HL-60 (cell line): ENCODE data around the gene GHRL.

Experiments
- DNase-seq, 2 experiments: peaks; one replicate each; pipeline ENCODE4 v3.0.0-alpha.2; 2010 to 2020; ENCODE audit warnings: low read depth in 1 of 2, low spot score in 1 of 2
- H3K27ac ChIP-seq: fragments of 250-450 bp; sonication (Bioruptor Pico); replicated peaks from 2 replicates; pipeline ENCODE4 v1.5.1; 2020; ENCODE audit warnings: mild to moderate bottlenecking, moderate library complexity
- H3K27me3 ChIP-seq: fragments of 250-450 bp; sonication (Bioruptor Pico); 2 replicates; pipeline ENCODE4 v1.5.1; 2021; ENCODE audit warnings: mild to moderate bottlenecking, moderate library complexity; ENCODE audit not compliant: insufficient read depth, poor library complexity, severe bottlenecking
- H3K4me3 ChIP-seq: replicated peaks from 2 replicates; pipeline ENCODE4 v1.5.1; 2011; ENCODE audit warnings: mild to moderate bottlenecking, control low read depth, low read length; ENCODE audit not compliant: insufficient read depth
- GABPA ChIP-seq: IDR thresholded peaks from 2 replicates; pipeline ENCODE4 v1.6.1; 2012; ENCODE audit warnings: low read depth
- POLR2AphosphoS5 ChIP-seq: IDR thresholded peaks from 2 replicates; pipeline ENCODE4 v1.6.1; 2012; ENCODE audit warnings: low read depth
- SPI1 ChIP-seq: IDR thresholded peaks from 2 replicates; pipeline ENCODE4 v1.6.1; 2012; ENCODE audit warnings: low read depth, mild to moderate bottlenecking, borderline replicate concordance
- TF ChIP-seq, protein P1 (sequence below): IDR thresholded peaks from 2 replicates; pipeline ENCODE4 v1.6.1; 2012; ENCODE audit warnings: low read depth; ENCODE audit not compliant: insufficient replicate concordance
- TF ChIP-seq, protein P2 (sequence below): IDR thresholded peaks from one replicate; pipeline ENCODE4 v1.5.1; 2011; ENCODE audit warnings: low read length, control low read depth, inconsistent platforms; ENCODE audit not compliant: insufficient read depth

The GHRL gene

DNA sequence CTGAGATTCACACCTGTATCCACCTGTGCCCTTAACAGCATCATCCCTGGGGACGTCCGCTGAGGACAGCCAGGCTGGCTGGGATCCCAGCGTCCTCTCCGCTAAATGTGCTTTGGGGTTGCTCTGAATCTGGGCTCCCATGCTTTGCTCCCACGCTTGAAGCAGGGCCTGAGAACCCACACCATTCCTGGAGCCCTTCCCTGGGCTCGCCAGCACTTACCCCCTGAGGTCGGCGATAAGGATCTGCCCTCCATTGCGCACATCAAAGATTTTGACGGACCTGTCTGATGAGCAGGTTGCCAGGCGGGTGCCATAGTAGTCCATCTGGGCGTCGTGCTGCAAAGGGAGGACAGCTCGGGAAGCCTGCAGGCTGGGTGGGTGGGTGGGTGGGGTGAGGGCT lies 22.4 kb upstream of the GHRL start:
- no peaks in the 10 kb centered on the region for H3K27me3 ChIP-seq
- H3K27ac ChIP-seq: no peak overlapping the region
- DNase-seq: no peak
- H3K4me3 ChIP-seq: no peak overlapping the region
- TF ChIP-seq GABPA (no peak), SPI1 (no peak), POLR2AphosphoS5 (no peak)
- TF ChIP-seq, protein P1, sequence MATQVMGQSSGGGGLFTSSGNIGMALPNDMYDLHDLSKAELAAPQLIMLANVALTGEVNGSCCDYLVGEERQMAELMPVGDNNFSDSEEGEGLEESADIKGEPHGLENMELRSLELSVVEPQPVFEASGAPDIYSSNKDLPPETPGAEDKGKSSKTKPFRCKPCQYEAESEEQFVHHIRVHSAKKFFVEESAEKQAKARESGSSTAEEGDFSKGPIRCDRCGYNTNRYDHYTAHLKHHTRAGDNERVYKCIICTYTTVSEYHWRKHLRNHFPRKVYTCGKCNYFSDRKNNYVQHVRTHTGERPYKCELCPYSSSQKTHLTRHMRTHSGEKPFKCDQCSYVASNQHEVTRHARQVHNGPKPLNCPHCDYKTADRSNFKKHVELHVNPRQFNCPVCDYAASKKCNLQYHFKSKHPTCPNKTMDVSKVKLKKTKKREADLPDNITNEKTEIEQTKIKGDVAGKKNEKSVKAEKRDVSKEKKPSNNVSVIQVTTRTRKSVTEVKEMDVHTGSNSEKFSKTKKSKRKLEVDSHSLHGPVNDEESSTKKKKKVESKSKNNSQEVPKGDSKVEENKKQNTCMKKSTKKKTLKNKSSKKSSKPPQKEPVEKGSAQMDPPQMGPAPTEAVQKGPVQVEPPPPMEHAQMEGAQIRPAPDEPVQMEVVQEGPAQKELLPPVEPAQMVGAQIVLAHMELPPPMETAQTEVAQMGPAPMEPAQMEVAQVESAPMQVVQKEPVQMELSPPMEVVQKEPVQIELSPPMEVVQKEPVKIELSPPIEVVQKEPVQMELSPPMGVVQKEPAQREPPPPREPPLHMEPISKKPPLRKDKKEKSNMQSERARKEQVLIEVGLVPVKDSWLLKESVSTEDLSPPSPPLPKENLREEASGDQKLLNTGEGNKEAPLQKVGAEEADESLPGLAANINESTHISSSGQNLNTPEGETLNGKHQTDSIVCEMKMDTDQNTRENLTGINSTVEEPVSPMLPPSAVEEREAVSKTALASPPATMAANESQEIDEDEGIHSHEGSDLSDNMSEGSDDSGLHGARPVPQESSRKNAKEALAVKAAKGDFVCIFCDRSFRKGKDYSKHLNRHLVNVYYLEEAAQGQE: no peak
- TF ChIP-seq, protein P2, sequence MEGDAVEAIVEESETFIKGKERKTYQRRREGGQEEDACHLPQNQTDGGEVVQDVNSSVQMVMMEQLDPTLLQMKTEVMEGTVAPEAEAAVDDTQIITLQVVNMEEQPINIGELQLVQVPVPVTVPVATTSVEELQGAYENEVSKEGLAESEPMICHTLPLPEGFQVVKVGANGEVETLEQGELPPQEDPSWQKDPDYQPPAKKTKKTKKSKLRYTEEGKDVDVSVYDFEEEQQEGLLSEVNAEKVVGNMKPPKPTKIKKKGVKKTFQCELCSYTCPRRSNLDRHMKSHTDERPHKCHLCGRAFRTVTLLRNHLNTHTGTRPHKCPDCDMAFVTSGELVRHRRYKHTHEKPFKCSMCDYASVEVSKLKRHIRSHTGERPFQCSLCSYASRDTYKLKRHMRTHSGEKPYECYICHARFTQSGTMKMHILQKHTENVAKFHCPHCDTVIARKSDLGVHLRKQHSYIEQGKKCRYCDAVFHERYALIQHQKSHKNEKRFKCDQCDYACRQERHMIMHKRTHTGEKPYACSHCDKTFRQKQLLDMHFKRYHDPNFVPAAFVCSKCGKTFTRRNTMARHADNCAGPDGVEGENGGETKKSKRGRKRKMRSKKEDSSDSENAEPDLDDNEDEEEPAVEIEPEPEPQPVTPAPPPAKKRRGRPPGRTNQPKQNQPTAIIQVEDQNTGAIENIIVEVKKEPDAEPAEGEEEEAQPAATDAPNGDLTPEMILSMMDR: no peak

DNA sequence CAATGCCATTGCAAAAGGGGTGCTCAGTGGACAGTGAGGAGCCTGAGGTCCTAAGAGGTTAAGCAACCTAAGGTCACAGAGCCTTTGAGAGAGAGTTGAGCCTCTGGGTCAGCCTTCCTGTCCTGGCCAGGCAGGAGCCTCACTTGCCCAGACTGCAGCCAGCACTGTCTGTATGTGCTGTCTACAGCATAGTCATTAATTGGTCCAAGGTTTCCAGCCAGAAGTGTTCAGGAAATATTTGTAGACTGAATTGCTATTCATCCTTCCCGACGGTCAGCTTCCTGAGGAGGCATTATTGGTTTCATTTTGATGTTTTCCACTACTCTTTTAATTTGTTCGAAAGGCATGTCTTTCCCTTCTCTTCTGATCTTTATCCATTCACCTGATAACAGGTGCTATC lies 20.1 kb upstream of the GHRL start:
- Histone ChIP-seq H3K27ac (no peak overlapping the region), H3K27me3 (no peaks in the 10 kb centered on the region), H3K4me3 (no peak overlapping the region)
- TF ChIP-seq, protein P1: no peak
- DNase-seq: no peak

DNA sequence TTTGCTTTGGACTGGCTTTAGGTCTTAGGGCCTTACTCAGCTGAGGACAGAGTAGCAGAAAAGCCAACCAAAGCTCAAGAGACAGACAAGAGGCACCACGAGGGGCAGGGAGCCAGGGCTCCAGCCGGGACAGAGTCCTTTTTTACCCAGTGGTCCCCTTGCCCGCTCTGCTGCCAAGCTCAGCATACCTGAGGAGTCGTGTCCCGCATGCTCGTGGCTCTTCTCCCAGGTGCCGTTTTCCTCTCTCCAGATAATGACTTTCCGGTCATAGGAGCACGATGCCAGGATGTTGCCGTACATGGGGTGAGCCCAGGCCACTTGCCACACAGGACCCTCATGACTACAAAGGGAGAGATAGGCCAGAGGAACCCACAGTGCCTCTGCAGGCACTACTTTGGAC lies 19.6 kb upstream of the GHRL start:
- H3K27me3 ChIP-seq: no peaks in the 10 kb centered on the region
- DNase-seq: no peak
- H3K4me3 ChIP-seq: no peak overlapping the region
- H3K27ac ChIP-seq: no peak overlapping the region
- TF ChIP-seq, protein P2: no peak
- TF ChIP-seq, protein P1: no peak
- TF ChIP-seq POLR2AphosphoS5 (no peak), SPI1 (no peak), GABPA (no peak)

DNA sequence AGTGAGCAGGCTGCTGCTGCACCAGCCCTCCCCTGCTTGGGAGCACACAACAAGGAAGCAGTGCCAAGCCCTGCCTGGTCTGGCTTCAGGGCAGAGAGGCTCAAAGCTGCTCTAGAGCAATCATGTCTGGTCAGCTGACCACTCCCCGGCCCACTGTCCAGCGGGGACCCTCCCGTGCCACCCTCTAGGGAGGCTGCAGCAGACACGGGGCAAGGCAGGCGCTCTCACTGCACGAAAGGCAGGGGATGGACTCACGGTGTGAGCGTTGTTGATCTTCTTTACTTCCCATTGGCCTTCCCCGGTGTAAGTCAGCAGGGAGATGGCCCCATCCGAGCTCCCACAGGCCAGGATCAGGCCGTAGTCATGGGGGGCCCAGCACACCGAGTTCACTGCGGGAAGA lies 19.0 kb upstream of the GHRL start:
- Histone ChIP-seq H3K27ac (no peak overlapping the region), H3K27me3 (no peaks in the 10 kb centered on the region), H3K4me3 (no peak overlapping the region)
- DNase-seq: no peak
- TF ChIP-seq SPI1 (no peak), POLR2AphosphoS5 (no peak), GABPA (no peak)
- TF ChIP-seq, protein P1: no peak
- TF ChIP-seq, protein P2: no peak
